Activated CD4-positive, CD25-positive, alpha-beta regulatory T cell treated with anti-CD3 and anti-CD28 coated beads, Interleukin-2, amount 50 U/mL, for 72 hours (primary cell): Measurements from ENCODE around the gene LIMCH1.
"Not testable (repeated sequence)": the region's sequence is repeated elsewhere in the genome, so short reads cannot be mapped to it uniquely, and the experiment has no call there.

Experiments used
- DNase-seq: peaks from one replicate; pipeline ENCODE4 v3.0.0; 2021

LIMCH1 gene

GRCh38 chr4:41692717-41693345, 154.9 kb downstream of the LIMCH1 start:
- DNase-seq: peak; percentile 33

GRCh38 chr4:41693629-41694028, 155.7 kb downstream of the LIMCH1 start:
- DNase-seq: no peak

- DNase-seq: no peak
Measured at GRCh38 chr4:41696131-41696530, 158.2 kb downstream of the LIMCH1 start.

- DNase-seq: no peak
Measured at GRCh38 chr4:41696763-41697162, 158.8 kb downstream of the LIMCH1 start.

GRCh38 chr4:41701983-41702382, 164.0 kb downstream of the LIMCH1 start:
- DNase-seq: no peak

GRCh38 chr4:41702770-41703169, 164.8 kb downstream of the LIMCH1 start:
- no peak for DNase-seq

- DNase-seq: no peak
Measured at GRCh38 chr4:41703785-41704184, 165.8 kb downstream of the LIMCH1 start.

GRCh38 chr4:41709844-41710481, 172.0 kb downstream of the LIMCH1 start:
- no peak for DNase-seq

- DNase-seq: not testable (repeated sequence)
Measured at GRCh38 chr4:41711654-41712053, 173.7 kb downstream of the LIMCH1 start.

- DNase-seq: no peak
Measured at GRCh38 chr4:41712425-41712824, 174.5 kb downstream of the LIMCH1 start.

- no peak for DNase-seq
Measured at GRCh38 chr4:41713768-41714167, 175.8 kb downstream of the LIMCH1 start.

- no peak for DNase-seq
Measured at GRCh38 chr4:41714364-41715000, 176.5 kb downstream of the LIMCH1 start.

- DNase-seq: no peak
Measured at GRCh38 chr4:41715155-41715554, 177.2 kb downstream of the LIMCH1 start.

- no peak for DNase-seq
Measured at GRCh38 chr4:41718907-41719306, 180.9 kb downstream of the LIMCH1 start.

GRCh38 chr4:41719417-41719816, 181.5 kb downstream of the LIMCH1 start:
- no peak for DNase-seq

- no peak for DNase-seq
Measured at GRCh38 chr4:41722181-41722580, 184.2 kb downstream of the LIMCH1 start.

GRCh38 chr4:41723286-41723685, 185.3 kb downstream of the LIMCH1 start:
- DNase-seq: no peak

- no peak for DNase-seq
Measured at GRCh38 chr4:41725254-41725653, 187.3 kb downstream of the LIMCH1 start.

GRCh38 chr4:41727861-41728572, 190.1 kb downstream of the LIMCH1 start:
- no peak for DNase-seq

GRCh38 chr4:41728573-41728913, 190.6 kb downstream of the LIMCH1 start:
- DNase-seq: no peak

- no peak for DNase-seq
Measured at GRCh38 chr4:41731569-41732126, 193.7 kb downstream of the LIMCH1 start.

- no peak for DNase-seq
Measured at GRCh38 chr4:41734371-41734770, 196.4 kb downstream of the LIMCH1 start.

- not testable (repeated sequence) for DNase-seq
Measured at GRCh38 chr4:41737491-41737890, 199.5 kb downstream of the LIMCH1 start.

- no peak for DNase-seq
Measured at GRCh38 chr4:41741354-41741753, 203.4 kb downstream of the LIMCH1 start.
